Activated CD8-positive, alpha-beta T cell treated with anti-CD3 and anti-CD28 coated beads for 36 hours (primary cell): ENCODE results near the gene SIM1. TPM values are rescaled to one million over a fixed set of nuclear protein-coding genes. Genes with fewer than 3 reads are reported as not detected.
A peak's percentile ranks its signal among the peaks of the same experiment; 100 is the strongest.

ENCODE experiments used
- ATAC-seq: fragments of 200-7000 bp; cut with Tn5 transposase; one replicate; pipeline ENCODE4 v1.10.0; 2021; ENCODE audit warnings: mild to moderate bottlenecking, moderate library complexity
- CTCF ChIA-PET: fragments of 350-600 bp; sonication (Branson Sonifier 250); formaldehyde crosslinking; loops from one replicate; lab custom pipeline; 2021; ENCODE audit warnings: antibody characterized with exemption; lab: Charles Lee
- POLR2A ChIA-PET: fragments of 350-600 bp; sonication (Branson Sonifier 250); formaldehyde crosslinking; loops from one replicate; lab custom pipeline; 2021; ENCODE audit warnings: antibody characterized with exemption; lab: Charles Lee
- DNase-seq: peaks from one replicate; pipeline ENCODE4 v3.0.0-alpha.2; 2020
- H3K27ac Mint-ChIP-seq: one replicate; pipeline ENCODE4 v1.8.0; 2021; ENCODE audit warnings: mild to moderate bottlenecking, mixed read lengths
- H3K27me3 Mint-ChIP-seq: one replicate; pipeline ENCODE4 v1.8.0; 2021; ENCODE audit warnings: mixed read lengths
- H3K36me3 Mint-ChIP-seq: one replicate; pipeline ENCODE4 v1.8.0; 2021; ENCODE audit warnings: low read depth, mixed read lengths
- H3K4me1 Mint-ChIP-seq: one replicate; pipeline ENCODE4 v1.8.0; 2021; ENCODE audit warnings: low read depth, mixed read lengths
- H3K4me3 Mint-ChIP-seq: one replicate; pipeline ENCODE4 v1.8.0; 2021; ENCODE audit warnings: mild to moderate bottlenecking, moderate library complexity, mixed read lengths
- H3K9me3 Mint-ChIP-seq: one replicate; pipeline ENCODE4 v1.8.0; 2021; ENCODE audit warnings: mixed read lengths
- intact Hi-C: fragments of 100-400 bp; cut with micrococcal nuclease; formaldehyde crosslinking; loops from one replicate; pipeline ENCODE4 v1.10.0; 2022
- total RNA-seq, 2 experiments: library from RNA; stranded (reverse); gene quantifications; one replicate each; pipeline ENCODE4 v1.2.3, GENCODE V29; 2021
- TF ChIP-seq, protein P1 (sequence below): fragments of 200-600 bp; IDR thresholded peaks from one replicate; pipeline ENCODE4 v1.8.0; 2022; ENCODE audit warnings: antibody characterized with exemption, mild to moderate bottlenecking

The SIM1 gene, protein sequence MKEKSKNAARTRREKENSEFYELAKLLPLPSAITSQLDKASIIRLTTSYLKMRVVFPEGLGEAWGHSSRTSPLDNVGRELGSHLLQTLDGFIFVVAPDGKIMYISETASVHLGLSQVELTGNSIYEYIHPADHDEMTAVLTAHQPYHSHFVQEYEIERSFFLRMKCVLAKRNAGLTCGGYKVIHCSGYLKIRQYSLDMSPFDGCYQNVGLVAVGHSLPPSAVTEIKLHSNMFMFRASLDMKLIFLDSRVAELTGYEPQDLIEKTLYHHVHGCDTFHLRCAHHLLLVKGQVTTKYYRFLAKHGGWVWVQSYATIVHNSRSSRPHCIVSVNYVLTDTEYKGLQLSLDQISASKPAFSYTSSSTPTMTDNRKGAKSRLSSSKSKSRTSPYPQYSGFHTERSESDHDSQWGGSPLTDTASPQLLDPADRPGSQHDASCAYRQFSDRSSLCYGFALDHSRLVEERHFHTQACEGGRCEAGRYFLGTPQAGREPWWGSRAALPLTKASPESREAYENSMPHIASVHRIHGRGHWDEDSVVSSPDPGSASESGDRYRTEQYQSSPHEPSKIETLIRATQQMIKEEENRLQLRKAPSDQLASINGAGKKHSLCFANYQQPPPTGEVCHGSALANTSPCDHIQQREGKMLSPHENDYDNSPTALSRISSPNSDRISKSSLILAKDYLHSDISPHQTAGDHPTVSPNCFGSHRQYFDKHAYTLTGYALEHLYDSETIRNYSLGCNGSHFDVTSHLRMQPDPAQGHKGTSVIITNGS
- not detected for total RNA-seq

DNA sequence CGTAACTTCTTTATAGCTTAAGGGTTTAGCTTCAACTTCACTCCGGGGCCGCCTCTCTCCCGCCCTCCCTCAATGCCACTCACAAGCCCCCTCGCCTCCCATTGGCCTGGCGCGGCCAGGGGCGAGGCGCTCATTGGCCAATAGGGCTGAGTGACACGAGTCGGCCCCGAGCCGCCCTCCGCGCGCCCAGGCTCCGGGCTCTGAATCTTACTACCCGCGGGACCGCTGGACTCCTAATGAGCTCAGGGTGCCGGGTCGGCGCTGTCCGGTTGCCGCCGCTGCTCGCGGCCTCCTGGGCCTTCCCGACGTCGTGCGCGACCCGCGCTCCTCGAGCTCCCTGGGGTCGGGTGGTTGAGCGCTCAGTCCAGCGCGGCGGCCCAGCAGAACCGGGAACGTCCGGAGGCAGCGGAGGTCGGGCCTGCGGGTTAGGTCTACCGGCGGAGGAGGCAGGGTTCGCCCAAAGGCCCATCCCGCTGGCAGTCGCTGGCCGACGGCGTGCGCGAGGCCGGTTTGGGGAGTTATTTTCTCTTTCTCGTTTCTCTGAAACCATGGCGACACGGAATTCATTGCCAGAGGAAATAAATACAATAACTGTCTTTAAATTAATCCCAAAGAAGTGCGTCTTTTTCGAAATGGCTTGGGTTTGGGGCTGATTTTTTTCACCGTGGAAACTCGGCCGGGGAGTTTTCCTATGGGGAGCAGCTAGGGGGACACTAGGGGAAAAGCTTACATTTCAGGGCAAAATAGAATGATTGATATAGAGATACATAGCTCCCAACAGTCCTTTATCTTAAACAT lies at the start of gene SIM1:
TSS of gene SIM1 (minus strand) at position 19 of the 798 bp plus-strand sequence. CDS start 1,453 bp downstream, outside the sequence.
- peaks cover 14% of the 10 kb centered on the region for H3K36me3 Mint-ChIP-seq
- ChIA-PET CTCF (interaction anchor here (1.0 to 1.3 kb wide), 3 partner anchors 10 to 875 kb away, joined by 3 to 5 read pairs (median 3); no protein-coding TSS in a partner anchor), POLR2A (interaction anchor here (1.6 kb wide), 1 partner anchor 18 kb away, joined by 3 read pairs; no protein-coding TSS in a partner anchor)
- no peak within 1 kb of the TSS for H3K27ac Mint-ChIP-seq
- no peak for DNase-seq
- peak; percentile 45 for ATAC-seq
- H3K4me3 Mint-ChIP-seq = no peak within 1 kb of the TSS
- peaks cover 81% of the 10 kb centered on the region for H3K27me3 Mint-ChIP-seq
- H3K9me3 Mint-ChIP-seq = peaks cover 15% of the 10 kb centered on the region
- H3K4me1 Mint-ChIP-seq = peaks cover 25% of the 10 kb centered on the region
- intact Hi-C loops = loop anchor here (5.0 to 10.0 kb wide), 2 partner anchors 853 to 940 kb away; no protein-coding TSS in a partner anchor
- TF ChIP-seq, protein P1, sequence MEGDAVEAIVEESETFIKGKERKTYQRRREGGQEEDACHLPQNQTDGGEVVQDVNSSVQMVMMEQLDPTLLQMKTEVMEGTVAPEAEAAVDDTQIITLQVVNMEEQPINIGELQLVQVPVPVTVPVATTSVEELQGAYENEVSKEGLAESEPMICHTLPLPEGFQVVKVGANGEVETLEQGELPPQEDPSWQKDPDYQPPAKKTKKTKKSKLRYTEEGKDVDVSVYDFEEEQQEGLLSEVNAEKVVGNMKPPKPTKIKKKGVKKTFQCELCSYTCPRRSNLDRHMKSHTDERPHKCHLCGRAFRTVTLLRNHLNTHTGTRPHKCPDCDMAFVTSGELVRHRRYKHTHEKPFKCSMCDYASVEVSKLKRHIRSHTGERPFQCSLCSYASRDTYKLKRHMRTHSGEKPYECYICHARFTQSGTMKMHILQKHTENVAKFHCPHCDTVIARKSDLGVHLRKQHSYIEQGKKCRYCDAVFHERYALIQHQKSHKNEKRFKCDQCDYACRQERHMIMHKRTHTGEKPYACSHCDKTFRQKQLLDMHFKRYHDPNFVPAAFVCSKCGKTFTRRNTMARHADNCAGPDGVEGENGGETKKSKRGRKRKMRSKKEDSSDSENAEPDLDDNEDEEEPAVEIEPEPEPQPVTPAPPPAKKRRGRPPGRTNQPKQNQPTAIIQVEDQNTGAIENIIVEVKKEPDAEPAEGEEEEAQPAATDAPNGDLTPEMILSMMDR = no peak

DNA sequence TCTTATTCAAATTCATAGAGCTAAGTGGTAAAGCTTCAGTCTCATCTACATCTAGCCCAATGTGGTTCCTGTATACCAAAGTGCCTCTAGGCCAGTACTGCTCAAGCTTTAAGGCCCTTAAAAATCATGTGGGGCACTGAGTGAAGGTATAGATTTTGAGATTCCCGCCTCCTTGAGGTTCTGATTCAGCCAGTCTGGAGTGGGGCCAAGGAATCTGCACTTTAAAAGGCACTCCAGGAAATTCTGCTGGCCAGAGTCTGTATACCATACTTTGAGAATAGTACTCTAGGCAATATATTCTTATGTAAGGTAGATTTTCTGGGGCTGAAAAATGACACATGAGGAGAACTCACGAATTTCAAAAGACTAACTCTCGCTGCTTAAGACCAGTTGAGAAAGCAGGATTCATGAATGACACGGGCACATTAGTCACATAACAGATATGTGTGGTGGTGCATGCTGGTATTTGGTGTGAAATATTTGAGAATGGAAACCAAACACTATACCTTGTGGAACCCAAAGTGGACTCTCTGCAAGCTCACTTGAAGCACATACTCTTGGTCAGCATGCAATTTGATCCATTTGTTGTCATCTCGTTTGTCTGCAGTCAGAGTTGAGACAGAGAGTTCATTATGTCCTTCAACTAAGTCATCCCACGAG lies 47.6 kb upstream of the SIM1 start:
- TF ChIP-seq, protein P1 = no peak
- no peaks in the 10 kb centered on the region for H3K27me3 Mint-ChIP-seq
- CTCF ChIA-PET = no interaction called here
- H3K9me3 Mint-ChIP-seq = no peaks in the 10 kb centered on the region
- no peak overlapping the region for H3K27ac Mint-ChIP-seq
- no peak overlapping the region for H3K4me3 Mint-ChIP-seq
- peaks cover 37% of the 10 kb centered on the region for H3K36me3 Mint-ChIP-seq
- POLR2A ChIA-PET = no interaction called here
- H3K4me1 Mint-ChIP-seq = no peaks in the 10 kb centered on the region
- intact Hi-C loops = no loop called here
- DNase-seq (no peak), ATAC-seq (no peak)

DNA sequence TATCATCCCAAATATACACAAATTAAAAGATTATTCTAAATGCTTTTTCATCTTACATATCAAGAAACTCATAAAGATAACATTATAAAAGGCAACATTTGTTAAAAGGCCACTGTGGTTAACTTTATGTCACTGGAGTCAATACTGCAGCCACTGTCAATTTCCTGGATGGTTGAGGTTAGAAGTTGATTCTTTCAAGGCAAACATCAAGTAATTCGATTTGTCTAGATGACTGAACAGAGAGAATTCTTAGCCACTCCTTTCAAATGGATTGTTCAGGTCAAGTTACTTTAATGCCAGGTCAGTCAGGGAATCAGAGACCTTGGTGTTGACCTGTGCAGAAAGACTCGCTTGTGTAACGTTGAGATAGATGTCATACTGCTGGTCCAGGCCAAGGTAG lies 44.4 kb upstream of the SIM1 start:
- intact Hi-C loops = no loop called here
- TF ChIP-seq, protein P1 = no peak
- ATAC-seq (no peak), DNase-seq (no peak)
- no peaks in the 10 kb centered on the region for H3K4me1 Mint-ChIP-seq
- H3K9me3 Mint-ChIP-seq = no peaks in the 10 kb centered on the region
- peaks cover 29% of the 10 kb centered on the region for H3K36me3 Mint-ChIP-seq
- H3K27ac Mint-ChIP-seq = no peak overlapping the region
- ChIA-PET CTCF (no interaction called here), POLR2A (no interaction called here)
- no peaks in the 10 kb centered on the region for H3K27me3 Mint-ChIP-seq
- no peak overlapping the region for H3K4me3 Mint-ChIP-seq

- ATAC-seq (no peak), DNase-seq (no peak)
- H3K4me3 Mint-ChIP-seq = no peak overlapping the region
- no peaks in the 10 kb centered on the region for H3K9me3 Mint-ChIP-seq
- TF ChIP-seq, protein P1 = no peak
- CTCF ChIA-PET = no interaction called here
- intact Hi-C loops = no loop called here
- POLR2A ChIA-PET = no interaction called here
- no peaks in the 10 kb centered on the region for H3K4me1 Mint-ChIP-seq
- no peaks in the 10 kb centered on the region for H3K27me3 Mint-ChIP-seq
- peaks cover 14% of the 10 kb centered on the region for H3K36me3 Mint-ChIP-seq
- no peak overlapping the region for H3K27ac Mint-ChIP-seq
Observed at GRCh38 chr6:100506651-100507050, 41.9 kb upstream of the SIM1 start.
